ENCODE results near the gene MIPEP. TPM values are rescaled to one million over a fixed set of nuclear protein-coding genes. Genes with fewer than 3 reads are reported as not detected.

MIPEP gene
- polyA plus RNA-seq, 1 experiment, result 12.4 TPM

DNA sequence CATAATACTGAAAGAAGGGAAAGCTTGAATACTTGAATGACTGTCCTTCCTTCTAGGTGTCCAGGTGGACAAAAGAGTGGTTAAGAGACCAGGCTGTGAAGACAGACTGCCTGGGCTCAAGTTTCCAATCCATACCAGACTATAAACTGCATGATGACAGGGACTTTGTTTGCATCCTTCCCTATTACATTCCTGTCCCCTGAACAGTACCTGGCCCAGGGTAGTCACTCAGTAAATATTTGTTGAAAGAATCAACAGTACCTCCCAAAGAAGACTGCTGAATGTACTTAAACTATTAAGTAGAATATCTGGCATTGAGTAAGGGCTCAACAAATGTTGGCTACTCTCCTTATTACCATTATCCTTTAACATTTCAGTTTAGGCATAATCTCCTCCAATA, 29.7 kb downstream of the MIPEP start:
- CTCF ChIA-PET, result interaction anchor here (0.7 kb wide), 2 partner anchors 12 to 56 kb away, joined by 3 read pairs; no protein-coding TSS in a partner anchor
- H3K4me3 ChIP-seq (ENCODE audit: low read depth, low read length), result no peak overlapping the region
- H3K27me3 ChIP-seq (ENCODE audit: control insufficient read depth, insufficient read depth, low read length), result no peaks in the 10 kb centered on the region
- TF ChIP-seq, protein P1, sequence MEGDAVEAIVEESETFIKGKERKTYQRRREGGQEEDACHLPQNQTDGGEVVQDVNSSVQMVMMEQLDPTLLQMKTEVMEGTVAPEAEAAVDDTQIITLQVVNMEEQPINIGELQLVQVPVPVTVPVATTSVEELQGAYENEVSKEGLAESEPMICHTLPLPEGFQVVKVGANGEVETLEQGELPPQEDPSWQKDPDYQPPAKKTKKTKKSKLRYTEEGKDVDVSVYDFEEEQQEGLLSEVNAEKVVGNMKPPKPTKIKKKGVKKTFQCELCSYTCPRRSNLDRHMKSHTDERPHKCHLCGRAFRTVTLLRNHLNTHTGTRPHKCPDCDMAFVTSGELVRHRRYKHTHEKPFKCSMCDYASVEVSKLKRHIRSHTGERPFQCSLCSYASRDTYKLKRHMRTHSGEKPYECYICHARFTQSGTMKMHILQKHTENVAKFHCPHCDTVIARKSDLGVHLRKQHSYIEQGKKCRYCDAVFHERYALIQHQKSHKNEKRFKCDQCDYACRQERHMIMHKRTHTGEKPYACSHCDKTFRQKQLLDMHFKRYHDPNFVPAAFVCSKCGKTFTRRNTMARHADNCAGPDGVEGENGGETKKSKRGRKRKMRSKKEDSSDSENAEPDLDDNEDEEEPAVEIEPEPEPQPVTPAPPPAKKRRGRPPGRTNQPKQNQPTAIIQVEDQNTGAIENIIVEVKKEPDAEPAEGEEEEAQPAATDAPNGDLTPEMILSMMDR (IDR thresholded peaks at IDR 0.05; ENCODE audit: insufficient read depth, low read depth, low read length), result no peak
- no peaks in the 10 kb centered on the region; the same call in 1 of the 2 replicates for H3K36me3 ChIP-seq (ENCODE audit: control insufficient read depth, insufficient read depth, low read length)
- POLR2A ChIA-PET, result no interaction called here
- no peak for DNase-seq (ENCODE audit: low read depth)

DNA sequence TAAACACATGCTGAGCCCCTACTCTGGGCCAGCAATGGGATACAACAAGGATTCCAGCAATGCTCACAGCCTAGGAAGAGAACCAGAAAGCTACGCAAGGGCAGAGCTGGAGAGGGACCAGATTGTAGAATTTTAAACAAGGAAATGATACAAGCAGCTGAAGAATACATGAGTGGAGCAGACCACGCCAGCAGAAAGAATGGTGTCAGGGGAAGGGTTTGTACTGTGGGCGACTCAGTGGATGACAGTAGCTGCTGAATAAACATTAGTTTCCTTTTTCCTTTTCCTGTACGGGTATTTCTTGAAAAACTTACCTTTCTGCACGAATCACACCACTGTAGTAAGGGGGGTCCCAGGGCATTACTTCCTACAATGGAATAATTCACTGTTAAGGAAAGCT, 30.7 kb downstream of the MIPEP start:
- CTCF ChIA-PET, result interaction anchor here (0.7 to 1.6 kb wide), 4 partner anchors 10 to 188 kb away, joined by 3 to 4 read pairs (median 3); no protein-coding TSS in a partner anchor
- Histone ChIP-seq H3K4me3 (ENCODE audit: low read depth, low read length) (no peak overlapping the region), H3K27me3 (ENCODE audit: control insufficient read depth, insufficient read depth, low read length) (no peaks in the 10 kb centered on the region), H3K36me3 (ENCODE audit: control insufficient read depth, insufficient read depth, low read length) (no peaks in the 10 kb centered on the region; the same call in 1 of the 2 replicates)
- DNase-seq (ENCODE audit: low read depth), result no peak
- POLR2A ChIA-PET, result no interaction called here
- TF ChIP-seq, protein P1 (IDR thresholded peaks at IDR 0.05; ENCODE audit: insufficient read depth, low read depth, low read length), result no peak

DNA sequence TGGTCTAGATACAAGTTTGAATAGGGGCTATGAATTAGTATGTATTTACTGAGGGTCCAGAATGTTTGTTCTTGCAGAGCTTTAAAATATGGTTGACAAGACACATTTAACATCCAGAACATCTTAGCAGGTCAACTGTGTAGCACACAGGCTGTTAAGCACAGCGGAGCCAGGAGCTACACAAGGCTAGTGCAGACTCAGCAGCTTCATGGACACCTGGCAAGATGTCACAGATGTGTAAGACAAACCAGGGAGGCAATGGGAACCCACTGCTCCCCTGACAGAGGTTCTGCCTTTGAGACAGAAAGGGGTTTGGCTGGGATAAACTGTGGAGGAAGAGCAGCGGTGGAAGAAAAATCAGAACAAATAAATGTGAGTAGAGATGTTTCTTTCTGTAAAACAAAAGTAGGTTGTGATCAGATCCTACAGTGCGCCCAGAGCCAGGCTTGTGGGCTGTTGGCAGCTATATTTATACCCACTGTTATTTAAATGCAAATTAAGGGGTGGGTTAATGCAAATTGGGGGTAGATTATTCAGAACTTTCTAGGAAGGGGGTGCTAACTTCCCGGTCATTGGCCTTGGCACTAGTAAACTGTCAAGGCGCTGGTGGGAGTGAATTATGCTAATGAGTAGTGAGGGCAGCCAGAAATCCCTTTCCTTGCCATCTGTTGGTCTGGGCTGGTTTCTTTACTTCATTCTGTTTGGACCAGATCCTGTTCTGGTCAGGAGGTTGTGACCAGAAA, 33.0 kb downstream of the MIPEP start:
- no peaks in the 10 kb centered on the region; the same call in 1 of the 2 replicates for H3K36me3 ChIP-seq (ENCODE audit: control insufficient read depth, insufficient read depth, low read length)
- ChIA-PET POLR2A (no interaction called here), CTCF (interaction anchor here (1.1 kb wide), 1 partner anchor 350 kb away, joined by 4 read pairs; no protein-coding TSS in a partner anchor)
- TF ChIP-seq, protein P1 (IDR thresholded peaks at IDR 0.05; ENCODE audit: insufficient read depth, low read depth, low read length), result no peak
- H3K4me3 ChIP-seq (ENCODE audit: low read depth, low read length), result no peak overlapping the region
- no peaks in the 10 kb centered on the region for H3K27me3 ChIP-seq (ENCODE audit: control insufficient read depth, insufficient read depth, low read length)
- DNase-seq (ENCODE audit: low read depth), result no peak

DNA sequence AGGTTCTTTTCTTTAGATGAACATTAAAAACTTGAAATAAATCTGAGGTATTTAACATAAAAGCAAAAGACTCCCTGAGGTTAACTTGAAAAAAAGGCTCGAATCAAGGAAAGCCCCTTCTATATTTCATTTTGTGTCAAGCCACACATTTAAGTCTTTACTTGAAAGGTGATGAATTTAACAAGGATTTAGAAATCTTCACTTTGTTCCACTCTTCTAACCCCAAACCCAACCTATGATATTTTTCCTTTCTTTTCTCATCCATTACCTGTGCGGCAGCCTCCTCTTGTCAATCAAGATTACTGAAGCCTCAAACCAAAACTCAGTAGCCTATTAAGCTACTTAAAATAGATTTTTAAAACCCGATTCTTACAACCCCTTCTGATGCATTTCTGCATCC, 33.8 kb downstream of the MIPEP start:
- ChIA-PET CTCF (interaction anchor here (1.1 kb wide), 1 partner anchor 349 kb away, joined by 4 read pairs; no protein-coding TSS in a partner anchor), POLR2A (no interaction called here)
- DNase-seq (ENCODE audit: low read depth), result no peak
- H3K27me3 ChIP-seq (ENCODE audit: control insufficient read depth, insufficient read depth, low read length), result no peaks in the 10 kb centered on the region
- H3K4me3 ChIP-seq (ENCODE audit: low read depth, low read length), result no peak overlapping the region
- TF ChIP-seq, protein P1 (IDR thresholded peaks at IDR 0.05; ENCODE audit: insufficient read depth, low read depth, low read length), result no peak
- no peaks in the 10 kb centered on the region; the same call in 1 of the 2 replicates for H3K36me3 ChIP-seq (ENCODE audit: control insufficient read depth, insufficient read depth, low read length)

DNA sequence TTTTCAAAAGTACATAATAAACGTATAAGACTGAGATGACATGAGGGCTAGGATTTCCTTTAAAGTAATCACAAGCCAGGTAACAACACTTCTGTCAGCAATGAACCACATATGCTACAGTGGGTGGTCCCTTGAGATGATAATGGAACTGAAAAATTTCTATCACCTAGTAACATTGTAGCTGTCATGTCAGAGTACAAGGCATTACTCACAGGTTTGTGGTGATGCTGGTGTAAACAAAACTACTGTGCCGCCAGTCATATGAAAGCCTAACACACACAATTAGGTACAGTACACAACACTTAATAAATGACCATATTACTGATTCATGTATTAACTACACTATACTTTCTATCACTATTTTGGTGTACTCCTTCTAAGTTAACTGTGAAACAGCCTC, 36.8 kb downstream of the MIPEP start:
- ChIA-PET POLR2A (no interaction called here), CTCF (no interaction called here)
- TF ChIP-seq, protein P1 (IDR thresholded peaks at IDR 0.05; ENCODE audit: insufficient read depth, low read depth, low read length), result no peak
- H3K27me3 ChIP-seq (ENCODE audit: control insufficient read depth, insufficient read depth, low read length), result no peaks in the 10 kb centered on the region
- DNase-seq (ENCODE audit: low read depth), result no peak
- 0 out of 2 replicates have a peak, but pooled peaks cover 1% of the 10 kb centered on the region for H3K36me3 ChIP-seq (ENCODE audit: control insufficient read depth, insufficient read depth, low read length)
- H3K4me3 ChIP-seq (ENCODE audit: low read depth, low read length), result no peak overlapping the region

Data from BJ (cell line).